Thyroid gland (tissue), 4 donors: Measurements from ENCODE around the gene PREX1.

ENCODE experiments used
- CTCF ChIP-seq, 6 experiments: fragments of 200-600 bp in 3 of 6; fragments of 450-650 bp in 3 of 6; sonication (generic) in 3 of 6; IDR thresholded peaks; one replicate each; pipeline ENCODE4 v1.5.1; 2016 to 2019; ENCODE audit warnings: antibody characterized with exemption in 6 of 6, mild to moderate bottlenecking in 2 of 6, inconsistent platforms in 1 of 6, moderate library complexity in 1 of 6
- POLR2A ChIP-seq, 2 donors: fragments of 450-650 bp; IDR thresholded peaks; one replicate each; pipeline ENCODE4 v1.6.1; 2017; ENCODE audit warnings: antibody characterized with exemption in 2 of 2, mild to moderate bottlenecking in 2 of 2, moderate library complexity in 1 of 2

GRCh38 chr20:48823960-48824498, 3.8 kb downstream of the PREX1 start:
- TF ChIP-seq CTCF (IDR thresholded peaks at IDR 0.05) (no peak), POLR2A (IDR thresholded peaks at IDR 0.05) (no peak)
